ENCODE measurements around the gene SGMS1.

Gene SGMS1

GRCh38 chr10:50635286-50635685, 11.5 kb upstream of the SGMS1 start:
- peak; percentile 84 for DNase-seq

- no peak for DNase-seq
Measured at GRCh38 chr10:50634479-50634878, 10.7 kb upstream of the SGMS1 start.

- no peak for DNase-seq
Measured at GRCh38 chr10:50631052-50631451, 7.3 kb upstream of the SGMS1 start.

- no peak for DNase-seq
Measured at GRCh38 chr10:50629495-50630122, 5.9 kb upstream of the SGMS1 start.

- no peak for DNase-seq
Measured at GRCh38 chr10:50627896-50628295, 4.1 kb upstream of the SGMS1 start.

GRCh38 chr10:50627443-50627842, 3.7 kb upstream of the SGMS1 start:
- no peak for DNase-seq

- DNase-seq, result no peak
Measured at GRCh38 chr10:50625649-50626132, 1.9 kb upstream of the SGMS1 start.

- DNase-seq, result peak; percentile 77
Measured at GRCh38 chr10:50624866-50625501, 1.2 kb upstream of the SGMS1 start.

GRCh38 chr10:50624413-50624865, 683 bp upstream of the SGMS1 start:
- DNase-seq, result peak; percentile 91

GRCh38 chr10:50622706-50623662, 772 bp downstream of the SGMS1 start:
- DNase-seq, result no peak

- DNase-seq, result peak; percentile 89
Measured at GRCh38 chr10:50621968-50622705, 1.6 kb downstream of the SGMS1 start.

GRCh38 chr10:50620899-50621298, 2.9 kb downstream of the SGMS1 start:
- no peak for DNase-seq

GRCh38 chr10:50619882-50620281, 3.9 kb downstream of the SGMS1 start:
- no peak for DNase-seq

- DNase-seq, result no peak
Measured at GRCh38 chr10:50619166-50619565, 4.6 kb downstream of the SGMS1 start.

- no peak for DNase-seq
Measured at GRCh38 chr10:50618624-50619023, 5.1 kb downstream of the SGMS1 start.

- DNase-seq, result no peak
Measured at GRCh38 chr10:50615658-50616057, 8.1 kb downstream of the SGMS1 start.

GRCh38 chr10:50614444-50615137, 9.2 kb downstream of the SGMS1 start:
- no peak for DNase-seq

- no peak for DNase-seq
Measured at GRCh38 chr10:50613726-50614443, 9.9 kb downstream of the SGMS1 start.

- DNase-seq, result no peak
Measured at GRCh38 chr10:50613150-50613549, 10.6 kb downstream of the SGMS1 start.

- DNase-seq, result no peak
Measured at GRCh38 chr10:50610368-50610767, 13.4 kb downstream of the SGMS1 start.

- DNase-seq, result no peak
Measured at GRCh38 chr10:50607356-50607925, 16.3 kb downstream of the SGMS1 start.
